NCI-H510A treated with DMSO at 0.1 percent for 48 hours (cell line): Measurements from ENCODE around the gene AMOTL1.

ENCODE experiments used
- DNase-seq: peaks from one replicate; lab custom pipeline; 2025; lab: John Stamatoyannopoulos, UW

AMOTL1 gene, protein sequence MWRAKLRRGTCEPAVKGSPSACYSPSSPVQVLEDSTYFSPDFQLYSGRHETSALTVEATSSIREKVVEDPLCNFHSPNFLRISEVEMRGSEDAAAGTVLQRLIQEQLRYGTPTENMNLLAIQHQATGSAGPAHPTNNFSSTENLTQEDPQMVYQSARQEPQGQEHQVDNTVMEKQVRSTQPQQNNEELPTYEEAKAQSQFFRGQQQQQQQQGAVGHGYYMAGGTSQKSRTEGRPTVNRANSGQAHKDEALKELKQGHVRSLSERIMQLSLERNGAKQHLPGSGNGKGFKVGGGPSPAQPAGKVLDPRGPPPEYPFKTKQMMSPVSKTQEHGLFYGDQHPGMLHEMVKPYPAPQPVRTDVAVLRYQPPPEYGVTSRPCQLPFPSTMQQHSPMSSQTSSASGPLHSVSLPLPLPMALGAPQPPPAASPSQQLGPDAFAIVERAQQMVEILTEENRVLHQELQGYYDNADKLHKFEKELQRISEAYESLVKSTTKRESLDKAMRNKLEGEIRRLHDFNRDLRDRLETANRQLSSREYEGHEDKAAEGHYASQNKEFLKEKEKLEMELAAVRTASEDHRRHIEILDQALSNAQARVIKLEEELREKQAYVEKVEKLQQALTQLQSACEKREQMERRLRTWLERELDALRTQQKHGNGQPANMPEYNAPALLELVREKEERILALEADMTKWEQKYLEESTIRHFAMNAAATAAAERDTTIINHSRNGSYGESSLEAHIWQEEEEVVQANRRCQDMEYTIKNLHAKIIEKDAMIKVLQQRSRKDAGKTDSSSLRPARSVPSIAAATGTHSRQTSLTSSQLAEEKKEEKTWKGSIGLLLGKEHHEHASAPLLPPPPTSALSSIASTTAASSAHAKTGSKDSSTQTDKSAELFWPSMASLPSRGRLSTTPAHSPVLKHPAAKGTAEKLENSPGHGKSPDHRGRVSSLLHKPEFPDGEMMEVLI

DNA sequence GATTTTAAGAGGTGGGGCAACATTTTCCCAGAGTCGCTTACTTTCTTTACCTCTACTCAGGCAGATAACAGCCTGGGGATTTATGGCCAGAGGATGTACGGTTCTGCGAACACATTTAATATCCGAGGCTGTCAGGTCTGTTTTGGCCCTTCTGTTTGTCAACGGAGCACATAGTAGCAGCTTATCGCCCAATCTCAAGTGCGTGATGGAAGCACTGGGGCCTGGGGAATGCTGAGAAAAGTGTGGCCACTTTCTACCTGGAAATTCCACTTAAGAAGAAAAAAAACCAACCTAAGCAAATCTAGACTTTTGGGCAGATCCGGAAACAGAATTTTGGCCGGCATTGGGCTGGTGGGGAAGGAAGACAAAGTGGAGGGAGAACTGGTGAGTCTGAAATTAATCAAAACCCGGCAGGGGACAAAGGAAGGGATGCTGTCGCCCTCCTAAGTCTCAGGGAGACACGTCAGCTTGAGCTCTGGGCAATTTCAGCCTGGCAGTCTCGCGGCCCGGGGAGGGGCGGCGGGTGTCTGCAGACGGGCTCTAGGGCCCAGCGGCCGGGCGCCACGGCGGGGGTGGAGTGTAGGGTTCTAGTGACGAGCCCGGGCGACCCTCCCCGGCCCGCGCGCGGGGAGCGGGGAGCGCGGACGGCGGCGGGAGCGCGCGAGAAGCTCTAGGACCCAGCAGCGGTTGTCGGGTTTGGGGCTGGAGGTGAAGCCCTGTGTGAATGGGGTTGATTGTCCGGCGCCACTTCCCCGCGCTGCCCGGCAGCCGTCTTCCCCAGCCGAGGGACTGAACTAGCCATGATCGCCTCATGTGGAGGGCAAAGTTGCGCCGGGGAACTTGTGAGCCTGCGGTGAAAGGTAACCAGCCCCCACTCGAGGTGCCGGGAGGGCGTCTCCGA is at the start of gene AMOTL1:
Gene AMOTL1, plus strand, starts transcription at position 656 of the 901 bp plus-strand sequence. Its CDS starts 156 bp downstream, at position 812.
- DNase-seq, result peak; percentile 77

GRCh38 chr11:94719876-94720275 is 48.3 kb upstream of the AMOTL1 start:
- no peak for DNase-seq

GRCh38 chr11:94721565-94722292 is 46.4 kb upstream of the AMOTL1 start:
- DNase-seq, result no peak

DNA sequence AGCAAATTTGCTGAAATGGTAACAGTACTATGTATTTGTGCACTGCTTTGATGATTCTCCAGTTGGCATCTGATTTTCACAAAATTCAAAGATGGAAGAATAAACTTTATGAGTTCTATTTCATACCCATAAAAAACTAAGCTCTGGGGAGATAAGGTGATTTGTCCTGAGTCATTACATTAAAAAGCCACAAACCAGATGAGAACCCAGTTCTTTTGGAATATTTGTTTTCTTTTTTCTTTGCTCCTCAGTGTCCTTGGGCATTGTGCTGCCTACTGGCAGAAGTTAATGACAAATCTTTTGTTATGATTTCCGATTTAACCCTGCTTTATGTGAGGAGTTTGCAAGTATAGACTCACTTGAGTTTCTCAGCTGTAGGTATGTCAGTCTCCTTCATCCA is 45.4 kb upstream of the AMOTL1 start:
- DNase-seq, result no peak

DNA sequence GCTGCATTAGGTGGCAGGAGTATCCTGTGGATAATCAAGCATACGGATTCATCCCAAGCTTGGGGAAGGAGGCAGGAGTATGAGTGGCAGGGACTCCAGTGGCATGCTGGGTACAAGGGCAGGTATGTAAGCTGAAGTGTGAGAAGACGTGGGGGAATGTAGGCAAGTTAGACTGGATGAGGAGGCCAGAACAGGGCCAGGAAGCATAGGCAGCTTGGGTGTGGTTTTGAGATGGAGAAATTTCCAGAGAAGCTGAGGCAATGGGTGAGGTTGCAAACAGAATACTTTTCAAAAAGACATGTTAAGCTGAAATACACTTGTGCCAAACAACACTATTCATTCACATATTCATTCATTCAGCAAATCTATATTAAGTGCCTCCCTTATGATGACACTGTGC is 43.1 kb upstream of the AMOTL1 start:
- no peak for DNase-seq

GRCh38 chr11:94727819-94728218 is 40.3 kb upstream of the AMOTL1 start:
- DNase-seq, result no peak

DNA sequence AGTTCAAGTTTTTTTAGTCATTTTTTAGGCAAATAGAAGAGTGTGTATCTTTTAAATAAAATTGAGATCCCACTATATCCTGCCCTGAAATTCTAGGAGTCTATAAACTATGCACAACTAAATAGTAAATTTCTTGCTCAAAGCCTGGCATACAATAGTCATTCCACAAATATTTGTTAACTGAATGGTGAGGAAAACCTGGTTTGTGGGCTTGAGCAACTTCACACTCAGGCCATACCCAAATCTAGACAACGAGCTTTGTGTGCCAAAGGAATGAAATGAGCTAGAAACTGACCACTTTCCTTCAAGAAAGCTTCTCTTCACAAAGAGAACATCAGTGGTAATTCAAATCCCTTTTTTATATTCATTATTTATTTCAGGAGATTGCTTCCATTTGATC is 39.6 kb upstream of the AMOTL1 start:
- no peak for DNase-seq

GRCh38 chr11:94728966-94729751 is 39.0 kb upstream of the AMOTL1 start:
- no peak for DNase-seq

DNA sequence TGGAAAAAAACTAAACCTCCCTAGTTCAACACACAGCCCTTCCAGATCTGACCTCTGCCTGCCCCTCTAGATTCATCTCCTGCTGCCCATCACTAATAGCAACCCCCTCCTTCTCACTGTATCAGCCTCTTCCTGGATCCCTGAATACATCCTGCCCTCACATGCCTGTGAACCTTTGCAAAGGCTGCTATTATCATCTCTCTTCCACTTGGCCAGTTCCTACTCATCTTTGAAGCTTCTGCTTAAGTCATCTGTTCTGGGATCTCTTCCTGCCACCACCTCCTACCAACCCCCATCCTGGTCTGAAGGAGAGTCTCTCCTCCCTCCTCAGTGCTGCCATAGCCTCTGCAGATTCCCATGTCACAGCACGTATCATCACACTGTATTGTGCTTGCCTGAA is 38.0 kb upstream of the AMOTL1 start:
- DNase-seq, result no peak

DNA sequence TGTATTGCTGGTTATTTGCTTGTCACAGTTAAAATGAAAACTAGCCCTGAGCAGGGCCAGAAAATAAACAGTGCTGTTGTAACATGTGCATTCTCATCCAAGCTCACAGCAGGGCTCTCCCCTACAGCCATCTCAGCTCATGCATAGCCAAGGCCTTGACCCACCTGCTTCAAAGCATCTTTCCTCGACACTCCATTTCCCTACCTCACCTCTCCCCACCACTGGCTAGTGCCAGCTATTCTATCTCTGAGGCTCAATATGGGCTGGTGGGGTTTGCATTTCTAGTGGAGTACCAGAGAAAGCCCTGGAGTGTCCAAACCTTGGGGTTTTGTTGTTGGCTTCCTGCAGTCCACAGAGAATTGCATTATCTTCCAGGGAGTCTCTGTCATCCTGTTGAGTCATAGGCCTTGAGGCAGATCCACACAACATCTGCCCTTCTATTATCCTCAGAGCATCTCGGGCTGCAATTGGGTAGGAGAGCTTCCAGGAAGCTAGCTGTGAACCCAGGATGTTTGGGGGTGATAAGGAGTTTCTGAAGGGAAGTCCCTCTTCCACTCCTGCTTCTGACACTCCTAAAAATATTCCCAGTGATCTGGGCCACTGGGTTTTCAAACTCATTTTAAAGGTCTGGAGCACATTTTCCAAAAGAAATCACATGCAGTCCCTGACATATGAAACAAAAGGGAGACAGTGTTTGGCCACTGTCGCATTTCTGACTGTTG is 36.1 kb upstream of the AMOTL1 start:
- DNase-seq, result no peak

- peak; percentile 45 for DNase-seq
Observed at GRCh38 chr11:94732617-94733281, 35.4 kb upstream of the AMOTL1 start.

DNA sequence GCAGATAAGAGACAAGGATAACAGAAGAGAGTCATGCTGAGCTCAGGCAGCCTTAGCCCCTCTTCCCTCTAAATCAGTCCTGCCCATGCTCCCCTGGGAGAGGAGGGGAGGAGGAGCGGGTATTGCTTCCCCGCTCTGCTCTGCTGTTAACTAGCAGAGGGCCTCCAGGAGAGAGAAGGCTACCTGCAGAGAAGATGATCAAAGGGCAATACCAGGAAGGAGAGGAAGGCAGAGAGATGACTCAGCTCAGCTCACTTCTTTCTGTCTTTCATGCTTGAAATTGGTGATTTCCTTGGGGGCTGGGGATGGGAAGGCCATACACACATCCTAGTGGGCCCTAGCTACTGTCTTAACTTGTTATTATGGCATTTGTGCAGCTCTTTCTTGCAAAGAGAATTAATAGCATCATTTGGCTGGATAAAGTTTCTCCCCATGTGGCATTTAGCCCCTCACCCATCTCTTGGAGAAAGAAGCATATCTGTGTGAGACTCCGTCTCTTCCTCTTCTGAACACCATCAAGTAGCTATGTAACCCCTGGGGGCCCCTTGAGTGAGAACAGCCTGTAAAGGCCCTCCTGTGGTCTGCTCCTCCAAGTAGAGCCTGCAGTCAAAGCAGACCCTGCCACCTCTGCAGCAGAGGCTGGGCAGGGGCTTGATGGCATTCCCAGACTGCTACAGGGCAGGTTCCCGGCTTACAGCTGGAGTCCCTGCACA is 33.4 kb upstream of the AMOTL1 start:
- no peak for DNase-seq

DNA sequence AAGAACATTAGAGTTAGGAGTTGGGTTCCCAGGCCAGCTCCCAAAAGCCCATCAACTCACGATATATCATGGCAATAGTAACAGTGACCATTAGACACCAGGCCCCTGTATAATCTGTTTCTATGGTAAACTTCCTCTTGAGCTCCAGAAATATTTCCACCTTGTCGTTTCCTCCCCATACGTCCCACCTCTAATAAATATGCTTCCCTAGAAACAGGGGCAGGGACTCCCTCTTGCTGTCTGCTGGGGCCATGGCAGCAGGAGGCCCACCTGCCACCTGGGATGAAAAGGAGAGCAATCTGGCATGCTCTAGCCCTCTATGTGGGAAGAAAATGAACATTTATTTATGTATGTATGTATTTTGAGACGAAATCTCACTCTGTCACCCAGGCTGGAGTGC is 32.2 kb upstream of the AMOTL1 start:
- DNase-seq, result no peak

DNA sequence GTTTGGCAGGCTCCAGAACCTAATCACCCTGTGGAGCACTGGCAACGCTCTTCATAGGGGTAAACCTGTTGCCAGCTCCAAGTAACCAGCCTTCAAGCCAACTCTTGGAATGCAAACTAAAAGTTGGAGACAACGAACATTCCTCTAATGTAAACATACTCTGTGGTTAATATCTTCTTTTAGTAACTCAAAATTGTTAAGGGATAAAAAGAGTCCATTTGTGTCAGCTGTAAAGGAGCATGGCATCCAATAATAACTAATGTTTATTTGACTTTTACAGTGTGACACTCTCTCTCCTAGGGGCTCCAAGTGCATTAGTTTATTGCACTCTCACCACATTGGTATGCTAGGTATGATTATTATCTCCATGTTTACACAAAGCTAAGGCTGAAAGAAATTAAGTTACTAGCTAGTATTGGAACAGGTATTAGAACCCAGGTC is 31.0 kb upstream of the AMOTL1 start:
- DNase-seq, result no peak

- DNase-seq, result no peak
Observed at GRCh38 chr11:94738746-94739145, 29.4 kb upstream of the AMOTL1 start.

DNA sequence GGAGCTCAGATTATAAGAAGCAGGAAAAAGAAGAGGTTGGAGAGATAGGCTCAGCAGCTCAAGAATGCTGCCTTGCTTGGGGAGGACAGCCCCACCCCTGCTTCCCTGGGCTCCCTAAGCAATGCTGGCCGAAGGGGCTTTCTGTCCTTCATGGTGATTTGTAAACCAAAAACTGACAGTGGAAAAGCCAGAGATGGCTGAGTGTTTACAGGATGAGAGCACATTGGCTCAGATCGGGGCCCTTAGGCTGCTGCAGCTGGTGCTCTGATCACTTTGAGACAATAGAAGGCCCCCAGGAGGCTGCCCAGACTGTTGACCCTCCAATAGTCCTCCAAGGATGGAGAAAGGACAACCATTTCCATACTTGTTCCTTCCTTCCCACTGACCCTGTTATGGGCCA is 28.8 kb upstream of the AMOTL1 start:
- no peak for DNase-seq

- peak; percentile 15 for DNase-seq
Observed at GRCh38 chr11:94740083-94741021, 27.8 kb upstream of the AMOTL1 start.
